H9 (cell line): ENCODE measurements around the gene ENDOU. TPM values are rescaled to one million over a fixed set of nuclear protein-coding genes. Genes with fewer than 3 reads are reported as not detected.

Source experiments
- DNase-seq: peaks from one replicate; pipeline ENCODE4 v3.0.0-alpha.2; 2017
- H2AFZ ChIP-seq: one replicate; pipeline ENCODE4 v1.6.1; 2013; ENCODE audit warnings: mild to moderate bottlenecking, low read length, control low read depth, moderate library complexity
- H2AK5ac ChIP-seq: 2 replicates; pipeline ENCODE4 v1.6.1; 2013; ENCODE audit warnings: low read length, control low read depth, mixed read lengths; ENCODE audit not compliant: insufficient read length
- H2BK120ac ChIP-seq: one replicate; pipeline ENCODE4 v1.6.1; 2013; ENCODE audit warnings: low read depth, mild to moderate bottlenecking, low read length, control low read depth, inconsistent platforms; ENCODE audit not compliant: poor library complexity, severe bottlenecking
- H2BK12ac ChIP-seq: 2 replicates; pipeline ENCODE4 v1.6.1; 2013; ENCODE audit warnings: low read length, control low read depth, mixed read lengths, low read depth; ENCODE audit not compliant: insufficient read length
- H2BK15ac ChIP-seq: 2 replicates; pipeline ENCODE4 v1.6.1; 2013; ENCODE audit warnings: low read depth, low read length, control low read depth
- H2BK20ac ChIP-seq: one replicate; pipeline ENCODE4 v1.6.1; 2013; ENCODE audit warnings: low read depth, mild to moderate bottlenecking, low read length, control low read depth, inconsistent platforms; ENCODE audit not compliant: poor library complexity, severe bottlenecking
- H2BK5ac ChIP-seq: 2 replicates; pipeline ENCODE4 v1.6.1; 2013; ENCODE audit warnings: low read length, control low read depth, mixed read lengths; ENCODE audit not compliant: insufficient read length
- H3K14ac ChIP-seq: 2 replicates; pipeline ENCODE4 v1.6.1; 2013; ENCODE audit warnings: low read length, control low read depth; ENCODE audit not compliant: insufficient read depth
- H3K18ac ChIP-seq: 2 replicates; pipeline ENCODE4 v1.6.1; 2013; ENCODE audit warnings: low read depth, mild to moderate bottlenecking, mixed read lengths, low read length, control low read depth; ENCODE audit not compliant: insufficient read length
- H3K23ac ChIP-seq: 2 replicates; pipeline ENCODE4 v1.6.1; 2013; ENCODE audit warnings: low read length, control low read depth, mixed read lengths, low read depth; ENCODE audit not compliant: insufficient read length
- H3K23me2 ChIP-seq: 2 replicates; pipeline ENCODE4 v1.6.1; 2013; ENCODE audit warnings: low read depth, mild to moderate bottlenecking, mixed read lengths, low read length, control low read depth; ENCODE audit not compliant: insufficient read length, poor library complexity, severe bottlenecking
- H3K27ac ChIP-seq: 2 replicates; pipeline ENCODE4 v1.5.1; 2013; ENCODE audit warnings: low read length, control low read depth, mixed read lengths, low read depth; ENCODE audit not compliant: insufficient read length
- H3K27me3 ChIP-seq: 2 replicates; pipeline ENCODE4 v1.6.1; 2013; ENCODE audit warnings: low read length, control low read depth, inconsistent platforms; ENCODE audit not compliant: insufficient read depth
- H3K4ac ChIP-seq: 2 replicates; pipeline ENCODE4 v1.6.1; 2013; ENCODE audit warnings: low read depth, mild to moderate bottlenecking, control low read depth, inconsistent platforms, low read length, moderate library complexity
- H3K4me1 ChIP-seq: 2 replicates; pipeline ENCODE4 v1.6.1; 2013; ENCODE audit warnings: low read length, control low read depth, inconsistent platforms; ENCODE audit not compliant: insufficient read depth
- H3K4me2 ChIP-seq: 2 replicates; pipeline ENCODE4 v1.6.1; 2013; ENCODE audit warnings: low read length, control low read depth, mixed read lengths; ENCODE audit not compliant: insufficient read length, insufficient read depth
- H3K56ac ChIP-seq: 2 replicates; pipeline ENCODE4 v1.6.1; 2013; ENCODE audit warnings: low read depth, mild to moderate bottlenecking, mixed read lengths, low read length, control low read depth; ENCODE audit not compliant: insufficient read length
- H3K79me1 ChIP-seq: 2 replicates; pipeline ENCODE4 v1.6.1; 2013; ENCODE audit warnings: low read depth, mild to moderate bottlenecking, moderate library complexity, low read length, control low read depth, inconsistent platforms; ENCODE audit not compliant: insufficient read depth, poor library complexity, severe bottlenecking
- H3K79me2 ChIP-seq: 2 replicates; pipeline ENCODE4 v1.6.1; 2013; ENCODE audit warnings: low read length, control low read depth, inconsistent platforms; ENCODE audit not compliant: insufficient read depth
- H3K9ac ChIP-seq: 2 replicates; pipeline ENCODE4 v1.6.1; 2013; ENCODE audit warnings: low read length, control low read depth, mixed read lengths; ENCODE audit not compliant: insufficient read length; ENCODE audit errors: extremely low read depth
- H3K9me3 ChIP-seq: one replicate; pipeline ENCODE4 v1.6.1; 2013; ENCODE audit warnings: low read depth, low read length, inconsistent platforms; ENCODE audit not compliant: control insufficient read depth
- H3T11ph ChIP-seq: one replicate; pipeline ENCODE4 v1.6.1; 2013; ENCODE audit warnings: mild to moderate bottlenecking, low read length, control low read depth, inconsistent platforms
- H4K20me1 ChIP-seq: one replicate; pipeline ENCODE4 v1.6.1; 2013; ENCODE audit not compliant: control insufficient read depth, insufficient read length, insufficient read depth
- H4K5ac ChIP-seq: 2 replicates; pipeline ENCODE4 v1.6.1; 2013; ENCODE audit warnings: low read depth, mild to moderate bottlenecking, mixed read lengths, low read length, control low read depth; ENCODE audit not compliant: insufficient read length
- H4K8ac ChIP-seq: replicated peaks from 2 replicates; pipeline ENCODE4 v1.6.1; 2013; ENCODE audit warnings: low read length, control low read depth, mixed read lengths, low read depth; ENCODE audit not compliant: insufficient read length
- H4K91ac ChIP-seq: 2 replicates; pipeline ENCODE4 v1.6.1; 2013; ENCODE audit warnings: low read depth, mild to moderate bottlenecking, moderate library complexity, mixed read lengths, low read length, control low read depth; ENCODE audit not compliant: insufficient read length
- H3K27ac Mint-ChIP-seq, 3 experiments: 2 replicates in 2 of 3; 3 replicates in 1 of 3; pipeline ENCODE4 v1.8.0; 2020 to 2021; ENCODE audit warnings: mixed read lengths in 3 of 3, mild to moderate bottlenecking in 1 of 3, moderate library complexity in 1 of 3
- H3K27me3 Mint-ChIP-seq: 2 replicates; pipeline ENCODE4 v1.8.0; 2021; ENCODE audit warnings: low read depth, mild to moderate bottlenecking, moderate library complexity, mixed read lengths
- H3K36me3 Mint-ChIP-seq, 3 experiments: 2 replicates in 2 of 3; 3 replicates in 1 of 3; pipeline ENCODE4 v1.8.0; 2020 to 2021; ENCODE audit warnings: low read depth in 3 of 3, mixed read lengths in 3 of 3; ENCODE audit not compliant: insufficient read depth in 1 of 3
- H3K4me1 Mint-ChIP-seq, 2 experiments: 2 replicates each; pipeline ENCODE4 v1.8.0; 2020; ENCODE audit warnings: mixed read lengths in 2 of 2
- H3K4me3 Mint-ChIP-seq, 2 experiments: 2 replicates in 1 of 2; 3 replicates in 1 of 2; pipeline ENCODE4 v1.8.0; 2020 to 2021; ENCODE audit warnings: mild to moderate bottlenecking in 2 of 2, mixed read lengths in 2 of 2, moderate library complexity in 1 of 2
- H3K9me3 Mint-ChIP-seq, 2 experiments: 2 replicates in 1 of 2; 3 replicates in 1 of 2; pipeline ENCODE4 v1.8.0; 2020; ENCODE audit warnings: mild to moderate bottlenecking in 2 of 2, mixed read lengths in 2 of 2, moderate library complexity in 1 of 2
- CTCF ChIP-seq: fragments of 200-600 bp; sonication (generic); conservative IDR thresholded peaks from 3 replicates; pipeline ENCODE4 v1.8.0; 2021; ENCODE audit warnings: antibody characterized with exemption, mild to moderate bottlenecking
- WGBS: extraction: QIAGEN DNeasy Blood & Tissue Kit; methylation state at CpG from one replicate; pipeline ENCODE4 v1.1.7; 2013; ENCODE audit warnings: missing lambda C conversion rate, low lambda C conversion rate, mixed read lengths; ENCODE audit not compliant: insufficient read length; ENCODE audit errors: extremely low coverage; 5-methylcytosine and 5-hydroxymethylcytosine counted together
- total RNA-seq: library from RNA; stranded (reverse); gene quantifications from 2 replicates; pipeline ENCODE4 v1.2.1, GENCODE V29; 2021

ENDOU gene
- total RNA-seq, 1 experiment from 2014 or later, result not detected

DNA sequence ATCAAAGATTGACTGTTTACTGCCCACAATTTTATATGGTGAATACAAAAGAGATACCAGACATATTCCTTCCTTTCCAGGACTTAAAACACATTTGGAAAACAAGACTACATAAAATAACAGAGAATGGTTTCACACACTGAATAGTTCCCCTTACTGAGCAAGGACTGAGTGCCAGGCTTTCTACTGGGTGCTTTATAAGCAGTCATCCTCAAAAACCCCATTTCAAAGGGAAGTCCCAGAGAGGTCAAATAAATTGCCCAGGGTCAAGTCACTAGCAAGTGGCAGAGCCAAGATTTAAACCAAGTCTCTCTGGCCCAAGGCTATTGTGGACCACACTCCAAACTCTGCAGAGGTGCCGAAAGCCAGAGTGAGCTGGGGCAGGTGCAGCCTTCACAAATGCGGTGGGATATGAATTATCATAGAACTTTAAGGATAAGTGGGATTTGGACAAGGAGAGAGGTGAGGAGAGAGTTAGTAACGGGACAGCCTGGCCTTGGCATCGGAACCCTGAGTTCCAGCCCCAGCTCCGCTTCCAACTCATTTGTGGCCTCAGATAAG is 10.4 kb downstream of the ENDOU start:
- H3K23me2 ChIP-seq, result no peaks in the 10 kb centered on the region
- H2BK120ac ChIP-seq, result no peak overlapping the region
- H3K27me3 ChIP-seq, result peaks cover 3% of the 10 kb centered on the region; the same call in 1 of the 2 replicates
- H3K27ac Mint-ChIP-seq, result no peak overlapping the region
- no peaks in the 10 kb centered on the region for H3K9me3 Mint-ChIP-seq
- H3K14ac ChIP-seq, result no peak overlapping the region
- no peak overlapping the region for H4K91ac ChIP-seq
- H3K4me1 Mint-ChIP-seq, result peaks cover 26 to 28% of the 10 kb centered on the region in 2 experiments
- H3K36me3 Mint-ChIP-seq, result no peaks in the 10 kb centered on the region; a peak in 1 of 7 replicates
- no peaks in the 10 kb centered on the region for H3K79me2 ChIP-seq
- no CpG with 5 or more reads among the region's 5 CpGs for WGBS
- H3K23ac ChIP-seq, result no peak overlapping the region
- DNase-seq, result no peak
- H2BK20ac ChIP-seq, result no peak overlapping the region
- H3K27me3 Mint-ChIP-seq, result peaks cover 42% of the 10 kb centered on the region
- H3K18ac ChIP-seq, result no peak overlapping the region
- no peaks in the 10 kb centered on the region for H3K4me1 ChIP-seq
- no peaks in the 10 kb centered on the region for H3K79me1 ChIP-seq
- TF ChIP-seq CTCF, result no peak
- H3K4me3 Mint-ChIP-seq, result no peak overlapping the region
- H3K4me2 ChIP-seq, result no peak overlapping the region
- no peak overlapping the region for H3K27ac ChIP-seq
- H2BK5ac ChIP-seq, result no peak overlapping the region
- H3K9me3 ChIP-seq, result no peaks in the 10 kb centered on the region
- H4K20me1 ChIP-seq, result no peaks in the 10 kb centered on the region
- no peak overlapping the region for H3K9ac ChIP-seq
- H4K5ac ChIP-seq, result no peak overlapping the region
- no peak overlapping the region for H2BK12ac ChIP-seq
- H3K56ac ChIP-seq, result no peak overlapping the region
- no peak overlapping the region for H3T11ph ChIP-seq
- no peak overlapping the region for H2AK5ac ChIP-seq
- no peak overlapping the region for H2BK15ac ChIP-seq
- no peak overlapping the region for H2AFZ ChIP-seq
- no peak overlapping the region for H3K4ac ChIP-seq
- H4K8ac ChIP-seq, result no peak overlapping the region
